NCI-H1417 (cell line): ENCODE results near the gene NCAN.
A peak's percentile ranks its signal among the peaks of the same experiment; 100 is the strongest.
"Not testable (repeated sequence)": the region's sequence is repeated elsewhere in the genome, so short reads cannot be mapped to it uniquely, and the experiment has no call there.

Source experiments
- DNase-seq, 3 experiments: peaks; one replicate each; lab custom pipeline; 2025; lab: John Stamatoyannopoulos, UW

Gene NCAN

DNA sequence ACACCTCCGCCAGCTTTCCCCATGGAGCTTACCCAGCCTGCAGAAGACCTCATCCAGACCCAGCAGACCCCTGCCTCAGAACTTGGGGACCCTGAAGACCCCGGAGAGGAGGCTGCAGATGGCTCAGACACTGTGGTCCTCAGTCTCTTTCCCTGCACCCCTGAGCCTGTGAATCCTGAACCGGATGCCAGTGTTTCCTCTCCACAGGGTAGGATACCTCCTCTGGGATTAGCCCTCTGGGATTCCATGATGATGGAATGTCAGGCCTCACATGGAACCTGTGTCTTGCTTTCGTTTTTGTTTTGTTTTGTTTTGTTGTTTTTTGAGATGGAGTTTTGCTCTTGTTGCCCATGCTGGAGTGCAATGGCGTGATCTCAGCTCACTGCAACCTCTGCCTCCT is 17.8 kb upstream of the NCAN start:
- DNase-seq = no peak

DNA sequence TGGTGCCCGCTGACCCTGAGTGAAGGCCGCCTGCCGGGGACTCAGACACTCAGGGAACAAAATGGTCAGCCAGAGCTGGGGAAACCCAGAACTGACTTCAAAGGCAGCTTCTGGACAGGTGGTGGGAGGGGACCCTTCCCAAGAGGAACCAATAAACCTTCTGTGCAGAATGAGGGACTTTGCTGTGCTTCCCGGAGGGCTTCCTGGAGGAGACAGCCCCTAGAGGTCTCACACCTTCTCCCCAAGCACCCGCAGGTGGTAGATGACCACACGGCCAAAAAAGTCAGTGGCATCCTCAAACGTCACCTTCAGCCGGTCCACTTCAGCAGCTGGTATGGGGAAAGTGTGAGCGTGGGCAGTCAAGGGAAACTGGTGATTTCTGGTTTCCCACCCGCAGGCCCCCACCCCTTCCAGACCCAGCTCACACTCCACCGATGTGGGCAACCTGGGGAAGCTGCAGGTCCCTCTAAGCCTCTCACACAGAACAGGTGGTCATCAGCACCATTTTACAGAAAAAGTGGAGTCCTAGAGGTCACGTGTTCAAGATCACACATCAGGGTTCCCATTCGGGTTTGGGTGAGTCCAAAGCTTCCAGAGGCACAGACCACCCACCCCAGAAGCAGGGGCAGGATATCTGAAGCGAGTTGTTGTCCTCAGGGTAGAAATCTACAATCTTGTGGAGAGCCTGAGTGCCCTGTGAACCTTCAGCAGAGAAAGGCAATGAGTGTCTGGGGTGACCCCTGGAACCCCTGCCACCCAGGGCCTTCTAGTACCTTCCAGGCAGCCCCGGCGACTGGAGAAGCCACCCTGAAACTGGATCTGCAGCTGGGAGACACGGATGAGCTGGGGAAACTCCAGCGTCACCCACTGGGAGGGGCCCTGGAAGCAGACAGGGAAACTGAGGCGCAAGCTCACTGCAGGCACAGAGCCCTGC is 9.8 kb upstream of the NCAN start:
- DNase-seq = no peak

DNA sequence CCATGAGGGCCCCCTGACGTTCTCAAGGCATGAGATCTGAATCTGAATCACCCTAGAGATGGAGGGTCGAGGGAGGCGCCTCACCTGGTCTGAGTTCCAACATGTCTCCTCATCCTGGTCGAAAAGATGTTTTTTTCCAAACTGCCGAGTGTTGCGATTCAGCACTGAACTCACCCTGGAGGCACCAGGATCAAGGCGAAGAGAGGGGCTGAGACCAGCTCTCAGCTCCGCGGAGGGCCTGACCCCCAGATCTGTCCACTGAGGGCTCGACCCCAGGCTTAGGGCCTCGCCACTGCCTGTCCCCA is 9.1 kb upstream of the NCAN start:
- no peak for DNase-seq

DNA sequence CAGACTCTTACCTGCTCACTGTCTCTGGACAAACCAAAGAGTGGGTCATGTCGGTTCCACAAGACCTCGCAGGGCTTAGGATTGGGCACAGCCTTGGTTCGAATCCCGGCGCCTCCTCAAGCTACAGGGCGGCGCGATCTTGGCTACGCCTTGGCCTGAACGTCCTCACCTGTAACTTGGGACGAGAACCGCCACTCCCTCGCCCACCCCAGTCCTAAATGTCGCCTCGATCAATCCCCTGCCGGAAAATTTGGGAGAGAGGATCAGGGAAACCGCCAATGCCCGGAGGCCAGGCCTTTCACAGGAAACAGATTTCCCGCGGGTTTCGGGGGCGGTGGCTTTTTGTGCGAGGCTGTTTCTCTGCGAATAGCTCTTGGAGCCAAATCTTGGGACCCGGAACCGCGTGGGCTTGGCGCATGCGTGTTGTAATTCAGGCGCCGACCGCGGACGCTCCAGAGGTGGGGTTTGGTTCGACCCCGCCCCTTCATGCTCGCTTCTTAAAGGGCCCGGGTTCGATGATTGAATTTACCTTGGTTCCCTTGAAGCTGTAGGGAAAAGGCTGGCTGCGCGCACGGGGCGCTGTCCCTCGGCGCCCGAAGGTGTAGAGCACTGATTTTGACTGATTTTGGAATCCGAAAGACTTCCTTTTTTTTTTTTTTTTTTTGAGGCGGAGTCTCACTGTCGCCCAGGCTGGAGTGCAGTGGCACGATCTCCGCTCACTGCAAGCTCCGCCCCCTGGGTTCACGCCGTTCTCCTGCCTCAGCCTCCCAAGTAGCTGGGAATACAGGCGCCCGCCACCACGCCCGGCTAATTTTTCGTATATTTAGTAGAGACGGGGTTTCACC is 8.5 kb upstream of the NCAN start, which contains the start of gene NR2C2AP:
NR2C2AP (minus strand) TSS at position 403 of the 845 bp plus-strand sequence; CDS start at position 49, 354 bp downstream.
- peak; percentile 85 to 96 (median 86) for DNase-seq

DNA sequence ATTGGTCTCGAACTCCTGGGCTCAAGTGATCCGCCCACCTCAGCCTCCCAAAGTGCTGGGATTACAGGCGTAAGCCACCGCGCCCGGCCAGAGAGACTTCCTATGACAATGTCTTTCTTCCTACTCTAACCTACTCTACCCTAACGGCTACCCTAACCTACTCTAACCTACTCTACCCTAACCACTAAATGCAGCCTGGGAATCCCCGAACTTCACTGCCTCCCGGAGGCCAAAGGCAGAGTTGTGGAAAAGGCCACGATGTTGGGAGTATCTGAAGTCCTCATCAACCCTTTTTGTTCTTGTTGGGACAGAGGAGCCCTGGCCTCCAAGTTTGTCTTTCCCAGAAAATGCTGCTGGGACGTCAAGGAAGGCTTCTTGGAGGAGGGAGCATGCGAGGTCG is 7.6 kb upstream of the NCAN start:
- no peak for DNase-seq

DNA sequence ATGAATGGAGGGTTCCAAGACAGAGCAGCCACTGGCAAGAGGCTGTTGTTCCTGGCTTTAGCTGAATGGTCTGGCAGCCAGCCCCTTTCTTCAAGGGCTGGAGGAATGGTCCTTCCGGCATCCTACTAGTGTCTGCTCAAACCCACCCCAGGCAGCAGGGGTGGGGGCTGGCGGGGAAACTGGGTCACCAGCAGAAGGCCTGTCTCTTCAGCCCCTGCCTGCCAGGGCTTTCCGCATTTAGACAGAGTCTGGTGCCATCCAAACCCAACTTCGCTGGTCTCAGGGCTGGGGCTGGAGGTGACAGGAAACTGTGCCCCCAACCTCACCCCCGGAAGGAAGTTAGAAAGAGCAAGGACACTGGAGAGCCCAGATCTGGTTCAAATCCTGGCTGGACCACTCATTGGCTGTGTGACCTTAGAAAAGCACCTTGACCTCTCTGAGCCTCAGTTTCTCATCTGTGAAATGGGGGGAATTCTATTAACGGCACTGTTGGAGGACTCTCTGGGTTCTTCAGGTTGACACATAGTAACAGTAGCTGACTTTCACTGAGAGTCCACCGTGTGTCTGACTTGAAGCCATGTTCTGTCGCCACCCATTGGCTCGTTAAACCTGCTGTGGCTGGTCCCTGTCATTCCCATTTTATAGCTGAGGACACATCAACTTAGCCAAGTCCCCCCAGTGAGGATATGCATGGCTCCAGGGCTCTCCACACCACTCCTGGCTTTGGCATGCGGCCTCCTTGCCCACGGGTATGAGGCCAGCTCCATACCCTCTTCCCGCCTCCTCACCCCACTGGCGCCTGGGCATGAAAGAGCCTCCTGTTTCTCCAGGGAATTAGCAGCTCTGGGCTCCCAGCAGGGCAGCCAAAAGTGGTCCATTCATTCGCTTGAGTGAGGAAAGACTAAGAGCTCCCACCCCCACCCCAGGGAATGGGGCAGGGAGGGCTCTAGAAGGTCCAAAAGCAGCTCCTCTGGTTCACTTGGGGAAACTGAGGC is 6.0 kb upstream of the NCAN start:
- DNase-seq = no peak

DNA sequence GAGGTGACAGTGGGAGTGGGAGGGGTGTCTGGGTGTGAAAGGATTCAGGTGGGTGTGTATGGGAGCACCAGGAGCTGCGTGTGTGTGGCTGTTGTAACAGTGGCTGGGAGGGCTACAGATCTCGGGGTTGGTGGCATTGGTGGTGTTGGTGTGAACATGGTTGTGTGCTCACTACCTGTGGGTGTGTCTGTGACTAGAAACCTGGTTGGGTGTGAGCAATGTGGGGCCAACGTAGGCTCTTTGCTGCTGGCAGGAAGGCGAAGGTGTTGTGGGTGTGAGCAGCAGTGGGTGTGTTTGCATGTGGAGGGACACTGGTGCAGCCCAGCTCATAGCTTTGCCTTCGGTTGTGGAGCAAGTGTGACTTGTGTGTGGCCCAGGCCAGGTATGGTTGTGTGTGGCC is 4.8 kb upstream of the NCAN start:
- DNase-seq = no peak

DNA sequence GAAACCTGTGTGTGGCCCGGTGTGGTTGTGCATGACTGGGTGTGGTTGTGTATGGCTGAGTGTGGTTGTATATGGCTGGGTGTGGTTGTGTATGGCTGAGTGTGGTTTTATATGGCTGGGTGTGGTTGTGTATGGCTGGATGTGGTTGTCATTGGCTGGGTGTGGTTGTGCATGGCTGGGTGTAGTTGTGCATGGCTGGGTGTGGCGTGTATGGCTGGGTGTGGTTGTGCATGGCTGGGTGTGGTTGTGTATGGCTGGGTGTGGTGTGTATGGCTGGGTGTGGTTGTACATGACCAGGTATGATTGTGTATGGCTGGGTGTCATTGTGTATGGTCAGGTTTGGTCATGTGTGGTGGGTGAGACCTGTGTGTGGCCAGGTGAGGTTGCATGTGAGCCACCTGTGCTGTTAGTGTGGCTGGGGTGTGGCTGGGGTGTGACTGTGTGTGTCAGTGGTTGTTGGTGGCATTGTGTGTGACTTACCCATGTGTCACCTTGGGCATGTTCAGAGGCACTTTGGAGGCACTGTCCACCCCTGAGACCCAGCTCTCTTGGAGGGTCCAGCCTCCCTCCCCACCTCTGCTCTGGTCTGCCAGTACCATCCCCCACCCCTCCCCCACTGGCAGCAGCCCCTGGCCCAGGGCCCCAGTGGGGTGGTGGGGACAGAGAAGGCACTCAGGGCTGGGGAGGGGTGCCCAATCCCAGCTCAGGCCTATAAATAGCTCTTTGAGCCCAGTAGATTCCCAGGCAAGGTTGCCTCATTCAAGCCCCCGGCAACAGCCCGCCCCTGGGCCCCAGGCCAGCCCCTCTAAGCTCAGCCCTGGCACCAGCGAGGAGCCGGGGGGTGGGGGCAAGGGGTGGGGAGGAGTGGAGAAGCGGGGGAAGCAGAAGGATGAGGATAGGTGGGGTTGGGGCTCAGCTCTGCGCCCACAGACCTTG is 3.9 kb upstream of the NCAN start:
- no peak for DNase-seq

DNA sequence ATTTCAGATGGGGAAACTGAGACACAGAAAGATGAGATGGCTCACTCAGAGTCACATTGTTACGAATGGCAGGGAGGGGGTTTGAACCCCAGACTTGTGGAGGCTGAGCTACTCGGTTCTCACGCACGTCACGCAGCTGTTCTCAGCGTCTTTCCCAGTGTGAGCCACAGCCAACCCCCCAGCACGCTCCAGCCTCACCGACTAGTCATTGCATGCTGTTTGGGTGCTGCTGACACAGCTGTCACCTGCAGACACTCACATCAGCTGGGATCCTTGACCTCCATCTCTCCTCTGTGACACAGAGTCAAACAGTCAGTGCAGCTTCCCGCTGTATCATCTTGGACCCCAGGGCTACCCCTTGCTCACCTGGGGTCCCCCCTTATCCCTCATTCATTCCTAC is 2.4 kb upstream of the NCAN start:
- DNase-seq = peak in 2 of 3 experiments; percentile 23 to 71

DNA sequence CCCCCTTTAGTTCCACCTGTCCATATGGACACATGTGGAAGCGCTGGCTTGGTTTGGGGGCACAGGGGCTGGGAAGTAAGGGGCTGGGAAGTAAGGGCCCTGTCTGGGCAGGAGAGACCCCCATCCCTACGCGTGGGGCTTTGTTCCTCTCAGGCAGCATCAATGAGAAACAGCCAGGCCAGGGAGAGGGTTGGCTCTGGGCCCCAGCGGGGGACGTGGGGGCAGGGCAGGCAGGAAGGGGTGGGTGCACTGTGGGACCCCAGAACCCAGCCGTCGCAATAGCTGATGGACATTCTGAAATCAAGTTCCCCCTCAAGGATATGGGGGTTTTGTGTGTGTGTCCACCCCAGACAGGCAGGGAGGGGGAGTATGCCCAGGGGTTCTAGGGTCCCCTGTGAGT is 1.2 kb downstream of the NCAN start:
- DNase-seq = no peak

DNA sequence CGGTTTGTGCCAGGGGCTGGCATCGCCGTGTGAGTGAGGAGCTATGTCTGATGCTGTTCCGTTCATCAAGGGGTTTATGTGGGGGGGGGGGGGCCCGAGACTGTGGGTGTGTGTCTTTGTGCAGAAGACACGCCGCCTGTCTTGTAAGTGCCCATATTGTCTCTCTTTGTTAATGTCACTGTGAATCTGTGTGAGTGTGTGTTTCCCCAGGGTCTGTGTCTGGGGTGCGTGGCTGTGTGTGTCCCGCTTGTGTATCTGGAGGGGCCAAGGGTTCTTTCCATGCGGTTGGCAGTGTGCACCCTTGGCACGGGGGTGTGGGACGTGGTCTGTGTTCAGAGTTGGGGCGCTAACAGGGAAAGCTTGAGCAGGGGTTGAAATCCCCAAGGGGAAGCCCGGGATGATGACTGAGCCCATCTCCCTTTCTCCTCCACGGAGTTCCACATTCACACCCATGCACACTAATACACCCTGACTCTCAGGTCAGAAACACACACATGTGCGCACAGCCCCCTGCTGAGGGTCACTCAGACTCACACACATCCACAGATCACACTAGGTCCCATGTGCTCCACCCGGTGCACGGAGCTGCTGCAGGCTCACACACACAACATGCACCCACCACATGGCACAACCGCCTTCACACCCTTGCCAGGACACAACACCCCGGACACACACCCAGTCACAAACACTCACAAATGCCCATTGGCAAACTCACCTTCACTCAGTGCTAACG is 1.8 kb downstream of the NCAN start:
- DNase-seq = no peak

DNA sequence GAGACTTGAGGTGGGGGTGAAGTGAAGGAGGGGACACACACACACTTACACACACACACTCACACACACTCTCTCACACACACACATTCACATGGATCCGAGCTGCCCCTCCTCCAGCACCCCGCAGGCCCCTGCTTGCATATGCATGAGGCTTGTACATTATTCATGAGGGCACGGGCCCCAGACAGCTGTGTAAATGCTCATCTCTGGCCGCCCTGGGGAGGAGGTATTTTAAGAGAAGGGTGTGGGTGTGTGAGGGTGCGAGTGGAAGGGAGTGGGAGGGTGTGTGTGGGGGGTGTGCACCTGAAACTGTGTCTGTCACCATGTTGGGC is 2.4 kb downstream of the NCAN start:
- peak in 1 of 3 experiments; percentile 7 for DNase-seq

DNA sequence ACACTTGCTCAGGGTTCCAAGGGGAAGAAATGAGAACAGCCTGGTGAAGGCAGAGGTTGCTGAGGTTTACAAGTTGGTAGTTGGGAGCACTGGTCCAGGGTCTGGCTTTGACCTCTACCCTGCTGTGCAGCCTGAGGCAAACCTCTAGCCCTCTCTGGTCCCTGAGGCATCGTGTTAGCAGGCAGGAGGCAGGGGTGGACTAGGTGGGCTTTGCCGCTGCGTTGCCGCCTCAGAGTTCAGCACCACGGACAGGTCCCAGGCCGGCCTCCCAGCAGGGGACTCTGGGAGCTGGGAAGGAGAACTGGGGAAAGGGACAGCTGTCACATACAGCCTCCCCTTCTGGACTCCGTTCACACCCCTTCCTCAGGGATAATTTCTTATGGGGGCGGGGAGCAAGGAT is 3.1 kb downstream of the NCAN start:
- no peak for DNase-seq

DNA sequence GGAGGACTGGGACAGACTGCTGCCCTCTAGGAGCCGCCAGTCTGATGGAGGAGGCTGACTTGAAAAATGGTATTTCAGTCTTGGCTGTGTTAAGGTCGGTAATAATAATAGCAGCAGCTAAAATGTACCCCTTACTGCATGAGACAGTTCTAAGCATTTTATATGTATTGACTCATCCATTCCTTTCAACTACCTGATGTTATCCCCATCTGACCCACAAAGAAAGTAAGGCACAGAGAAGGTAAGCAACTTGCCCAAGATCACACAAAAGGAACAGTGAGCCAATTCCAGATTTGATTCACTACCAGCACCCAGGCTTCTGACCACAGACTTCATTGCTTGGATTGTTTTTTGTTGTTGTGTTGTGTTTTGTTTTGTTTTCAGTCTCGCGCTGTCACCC is 4.0 kb downstream of the NCAN start:
- no peak for DNase-seq

DNA sequence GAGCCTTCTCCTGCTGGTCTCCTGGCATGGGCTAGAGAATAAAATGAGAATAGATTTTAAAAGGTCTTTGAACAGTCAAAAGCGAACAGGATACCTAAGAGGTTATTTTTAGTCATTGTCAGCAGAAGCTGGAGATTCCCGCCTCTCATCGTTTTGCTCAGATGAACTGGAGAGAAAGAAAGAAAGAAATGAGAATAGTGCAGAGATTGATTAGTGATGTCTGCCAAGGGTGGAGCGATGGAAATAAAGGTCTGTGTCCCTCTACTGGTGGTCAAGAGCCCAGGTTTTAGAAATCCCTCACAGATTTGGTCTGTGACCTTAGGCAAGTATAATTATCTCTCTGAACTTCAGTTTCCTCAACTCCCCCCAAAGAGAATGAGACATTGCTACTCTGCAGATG is 5.3 kb downstream of the NCAN start:
- DNase-seq = peak in 1 of 3 experiments; percentile 13

DNA sequence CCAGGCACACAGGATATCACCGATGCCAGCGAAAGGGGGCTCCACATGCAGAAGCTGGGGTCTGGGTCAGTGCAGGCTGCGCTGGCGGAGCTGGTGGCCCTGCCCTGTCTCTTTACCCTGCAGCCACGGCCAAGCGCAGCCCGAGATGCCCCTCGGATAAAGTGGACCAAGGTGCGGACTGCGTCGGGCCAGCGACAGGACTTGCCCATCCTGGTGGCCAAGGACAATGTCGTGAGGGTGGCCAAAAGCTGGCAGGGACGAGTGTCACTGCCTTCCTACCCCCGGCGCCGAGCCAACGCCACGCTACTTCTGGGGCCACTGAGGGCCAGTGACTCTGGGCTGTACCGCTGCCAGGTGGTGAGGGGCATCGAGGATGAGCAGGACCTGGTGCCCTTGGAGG is 7.2 kb downstream of the NCAN start:
- DNase-seq = no peak

DNA sequence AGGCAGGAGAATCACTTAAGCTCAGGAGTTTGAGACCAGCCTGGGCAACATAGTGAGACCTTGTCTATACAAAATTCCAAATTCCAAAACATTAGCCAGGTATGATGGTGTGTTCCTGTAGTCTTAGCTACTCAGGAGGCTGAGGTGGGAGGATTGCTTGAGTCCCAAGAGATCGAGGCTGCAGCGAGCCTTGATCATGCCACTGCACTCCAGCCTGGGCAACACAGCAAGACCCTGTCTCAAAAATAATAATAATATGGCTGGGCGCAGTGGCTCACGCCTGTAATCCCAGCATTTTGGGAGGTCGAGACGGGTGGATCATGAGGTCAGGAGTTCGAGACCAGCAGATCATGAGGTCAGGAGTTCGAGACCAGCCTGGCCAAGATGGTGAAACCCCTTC is 9.2 kb downstream of the NCAN start:
- DNase-seq = not testable (repeated sequence)

DNA sequence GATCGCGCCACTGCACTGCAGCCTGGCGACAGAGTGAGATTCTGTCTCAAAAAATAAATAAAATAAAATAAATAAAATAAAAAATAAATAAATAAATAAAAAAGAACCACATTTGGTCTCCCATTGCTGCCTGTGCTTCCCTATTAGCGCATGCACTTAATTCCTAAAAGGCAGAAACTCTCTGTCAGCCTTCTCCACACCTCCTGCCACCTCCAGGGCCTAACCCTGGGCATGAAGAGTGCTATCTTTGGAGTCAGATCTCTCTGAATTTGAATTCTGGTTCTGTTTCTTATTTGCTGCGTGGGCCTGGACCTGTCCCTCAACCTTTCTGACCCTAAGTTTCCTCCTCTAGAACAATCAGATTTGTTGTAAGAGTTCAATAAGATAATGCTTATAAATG is 11.3 kb downstream of the NCAN start:
- no peak for DNase-seq

DNA sequence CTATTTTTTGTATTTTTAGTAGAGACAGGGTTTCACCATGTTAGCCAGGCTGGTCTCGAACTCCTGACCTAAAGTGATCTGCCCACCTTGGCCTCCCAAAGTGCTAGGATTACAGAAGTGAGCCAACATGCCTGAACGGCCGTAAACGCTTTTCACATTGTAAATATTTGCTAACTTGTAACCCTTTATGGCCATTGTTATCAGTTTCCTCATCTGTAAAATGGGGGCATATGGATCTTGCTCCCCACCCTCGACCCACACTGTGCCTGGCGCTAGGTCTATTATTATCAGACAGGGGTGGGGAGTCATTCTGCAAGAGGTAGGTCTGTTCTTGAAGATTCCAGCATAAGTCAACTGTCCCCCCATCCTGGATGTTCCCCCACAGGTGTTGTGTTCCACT is 11.9 kb downstream of the NCAN start:
- no peak for DNase-seq

DNA sequence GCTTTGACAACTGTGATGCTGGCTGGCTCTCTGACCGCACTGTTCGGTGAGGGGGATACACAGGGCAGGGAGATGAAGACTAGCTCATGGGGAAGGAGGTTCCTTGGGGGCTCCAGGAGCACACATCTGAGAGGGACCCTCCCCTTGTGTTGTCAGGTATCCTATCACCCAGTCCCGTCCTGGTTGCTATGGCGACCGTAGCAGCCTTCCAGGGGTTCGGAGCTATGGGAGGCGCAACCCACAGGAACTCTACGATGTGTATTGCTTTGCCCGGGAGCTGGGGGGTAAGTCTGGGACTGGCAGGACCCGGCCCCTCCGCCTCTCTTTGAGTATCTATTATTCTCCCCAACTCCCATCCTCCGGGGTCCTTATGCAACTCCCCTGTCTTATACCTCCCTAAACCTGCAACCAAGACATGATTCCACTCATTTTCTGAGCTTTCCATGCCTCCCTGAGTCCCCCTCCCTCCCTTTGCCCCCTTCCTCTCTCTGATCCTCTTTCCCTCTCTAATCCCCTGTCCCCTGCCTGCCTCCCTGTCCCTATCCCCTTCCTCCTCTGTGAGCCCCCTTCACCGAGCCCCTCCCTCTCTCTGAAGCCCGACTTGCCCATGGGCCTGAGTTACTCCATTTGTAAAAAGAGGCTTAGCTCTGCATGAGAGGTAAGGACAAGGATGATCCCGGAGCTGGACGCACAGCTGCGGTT is 12.5 kb downstream of the NCAN start:
- DNase-seq = no peak
